Measurements from ENCODE around the gene CCNF. TPM values are rescaled to one million over a fixed set of nuclear protein-coding genes. Genes with fewer than 3 reads are reported as not detected.

Gene CCNF
- total RNA-seq, 2 donors from 2014 or later: 50.8 to 58.9 TPM

- peak; percentile 84 for DNase-seq
- Histone ChIP-seq H3K4me1 (ENCODE audit: control insufficient read depth, insufficient read depth, low read length) (peaks cover 11% of the 10 kb centered on the region), H3K9ac (ENCODE audit: extremely low read depth, low read length, poor library complexity, severe bottlenecking) (no peak overlapping the region), H3K9me3 (ENCODE audit: control insufficient read depth, low read length) (no peaks in the 10 kb centered on the region), H3K27me3 (ENCODE audit: control insufficient read depth, insufficient read depth, low read length, poor library complexity, severe bottlenecking) (peaks cover 25% of the 10 kb centered on the region), H3K4me3 (ENCODE audit: low read length) (peak overlapping the region; percentile 59), H3K27ac (ENCODE audit: low read depth, low read length) (no peak overlapping the region), H3K36me3 (ENCODE audit: control insufficient read depth, insufficient read depth, low read length) (no peaks in the 10 kb centered on the region)
- Mint-ChIP-seq H3K27me3 (ENCODE audit: insufficient read depth) (peaks cover 32% of the 10 kb centered on the region), H3K4me1 (peaks cover 4% of the 10 kb centered on the region), H3K4me3 (peak overlapping the region; percentile 56), H3K27ac (peak overlapping the region; percentile 75), H3K9me3 (no peaks in the 10 kb centered on the region), H3K36me3 (ENCODE audit: low read depth) (peaks cover 6% of the 10 kb centered on the region)
- peak; percentile 42 for TF ChIP-seq CTCF (conservative IDR thresholded peaks at IDR 0.05)
- 7 to 16% methylated on average over 22 to 80 of the region's 80 CpGs for WGBS, 2 experiments (ENCODE audit: insufficient coverage in 1 of 2, insufficient read length in 1 of 2)
These were observed 38.4 kb downstream of the CCNF start for GRCh38 chr16:2467528-2468232.

GRCh38 chr16:2468233-2468724 lies 39.0 kb downstream of the CCNF start:
- Histone ChIP-seq H3K27me3 (ENCODE audit: control insufficient read depth, insufficient read depth, low read length, poor library complexity, severe bottlenecking) (peaks cover 31% of the 10 kb centered on the region), H3K9me3 (ENCODE audit: control insufficient read depth, low read length) (no peaks in the 10 kb centered on the region), H3K4me3 (ENCODE audit: low read length) (peak overlapping the region; percentile 59), H3K27ac (ENCODE audit: low read depth, low read length) (no peak overlapping the region), H3K36me3 (ENCODE audit: control insufficient read depth, insufficient read depth, low read length) (no peaks in the 10 kb centered on the region), H3K9ac (ENCODE audit: extremely low read depth, low read length, poor library complexity, severe bottlenecking) (no peak overlapping the region), H3K4me1 (ENCODE audit: control insufficient read depth, insufficient read depth, low read length) (peaks cover 11% of the 10 kb centered on the region)
- Mint-ChIP-seq H3K4me3 (peak overlapping the region; percentile 56), H3K9me3 (no peaks in the 10 kb centered on the region), H3K27ac (peak overlapping the region; percentile 75), H3K4me1 (peaks cover 4% of the 10 kb centered on the region), H3K27me3 (ENCODE audit: insufficient read depth) (peaks cover 38% of the 10 kb centered on the region), H3K36me3 (ENCODE audit: low read depth) (peaks cover 4% of the 10 kb centered on the region)
- 5% methylated on average over 12 to 38 of the region's 38 CpGs for WGBS, 2 experiments (ENCODE audit: insufficient coverage in 1 of 2, insufficient read length in 1 of 2)
- TF ChIP-seq CTCF (conservative IDR thresholded peaks at IDR 0.05): no peak
- peak; percentile 76 for DNase-seq

GRCh38 chr16:2468725-2469398 lies 39.6 kb downstream of the CCNF start:
- Mint-ChIP-seq H3K36me3 (ENCODE audit: low read depth) (no peaks in the 10 kb centered on the region), H3K27ac (no peak overlapping the region), H3K4me3 (peak overlapping the region; percentile 56), H3K4me1 (peaks cover 6% of the 10 kb centered on the region), H3K27me3 (ENCODE audit: insufficient read depth) (peaks cover 40% of the 10 kb centered on the region), H3K9me3 (no peaks in the 10 kb centered on the region)
- peaks cover 32% of the 10 kb centered on the region for H3K27me3 ChIP-seq (ENCODE audit: control insufficient read depth, insufficient read depth, low read length, poor library complexity, severe bottlenecking)
- peak overlapping the region; percentile 59 for H3K4me3 ChIP-seq (ENCODE audit: low read length)
- H3K9me3 ChIP-seq (ENCODE audit: control insufficient read depth, low read length): no peaks in the 10 kb centered on the region
- H3K27ac ChIP-seq (ENCODE audit: low read depth, low read length): no peak overlapping the region
- H3K9ac ChIP-seq (ENCODE audit: extremely low read depth, low read length, poor library complexity, severe bottlenecking): no peak overlapping the region
- WGBS, 2 experiments (ENCODE audit: insufficient coverage in 1 of 2, insufficient read length in 1 of 2): 46 to 54% methylated on average over 8 to 13 of the region's 14 CpGs
- DNase-seq: peak; percentile 66
- peaks cover 11% of the 10 kb centered on the region for H3K4me1 ChIP-seq (ENCODE audit: control insufficient read depth, insufficient read depth, low read length)
- no peaks in the 10 kb centered on the region for H3K36me3 ChIP-seq (ENCODE audit: control insufficient read depth, insufficient read depth, low read length)
- TF ChIP-seq CTCF (conservative IDR thresholded peaks at IDR 0.05): no peak

Measured in endodermal cell (in vitro differentiated cells).